ENCODE measurements around the gene MRGPRG. TPM values are rescaled to one million over a fixed set of nuclear protein-coding genes. Genes with fewer than 3 reads are reported as not detected.
A peak's percentile ranks its signal among the peaks of the same experiment; 100 is the strongest.

MRGPRG gene
- total and polyA plus RNA-seq, 2 donors from 2014 or later = not detected

DNA sequence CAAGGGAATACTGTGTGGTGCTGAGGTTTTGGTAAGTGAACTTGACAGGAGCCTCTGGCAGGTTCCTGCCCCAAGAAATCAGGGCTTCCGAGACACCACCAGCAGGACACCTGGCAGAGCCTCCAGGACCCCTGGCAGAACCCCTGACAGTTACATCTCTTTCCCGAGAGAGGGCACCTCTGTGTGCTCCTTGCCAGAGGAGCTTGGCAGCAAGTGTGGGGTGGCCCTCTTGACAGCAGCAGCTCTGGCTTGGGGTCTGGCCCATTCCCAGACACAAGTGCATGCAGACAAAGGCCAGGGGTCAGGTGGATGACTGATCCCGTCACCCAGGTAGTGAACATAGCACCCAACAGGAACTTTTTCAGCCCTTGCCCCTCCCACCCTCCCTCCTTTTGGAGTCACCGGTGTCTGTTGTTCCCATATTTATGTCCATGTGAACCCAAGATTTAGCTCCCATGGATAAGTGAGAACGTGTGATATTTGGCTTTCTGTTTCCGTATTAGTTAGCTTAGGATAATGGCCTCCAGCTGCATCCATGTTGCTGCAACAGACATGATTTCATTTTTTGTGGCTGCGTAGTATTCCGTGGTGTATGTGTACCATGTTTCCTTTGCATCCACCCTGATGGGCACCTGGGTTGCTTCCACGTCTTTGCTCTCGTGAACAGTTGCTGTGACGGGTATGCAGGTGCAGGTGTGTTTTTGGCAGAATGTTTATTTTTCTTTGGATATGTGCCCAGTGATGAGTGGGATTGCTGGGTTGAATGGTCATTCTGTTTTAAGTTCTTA lies 32.3 kb downstream of the MRGPRG start:
- DNase-seq = peak in 1 of 5 donors; percentile 17
- no peak for FAIRE-seq

DNA sequence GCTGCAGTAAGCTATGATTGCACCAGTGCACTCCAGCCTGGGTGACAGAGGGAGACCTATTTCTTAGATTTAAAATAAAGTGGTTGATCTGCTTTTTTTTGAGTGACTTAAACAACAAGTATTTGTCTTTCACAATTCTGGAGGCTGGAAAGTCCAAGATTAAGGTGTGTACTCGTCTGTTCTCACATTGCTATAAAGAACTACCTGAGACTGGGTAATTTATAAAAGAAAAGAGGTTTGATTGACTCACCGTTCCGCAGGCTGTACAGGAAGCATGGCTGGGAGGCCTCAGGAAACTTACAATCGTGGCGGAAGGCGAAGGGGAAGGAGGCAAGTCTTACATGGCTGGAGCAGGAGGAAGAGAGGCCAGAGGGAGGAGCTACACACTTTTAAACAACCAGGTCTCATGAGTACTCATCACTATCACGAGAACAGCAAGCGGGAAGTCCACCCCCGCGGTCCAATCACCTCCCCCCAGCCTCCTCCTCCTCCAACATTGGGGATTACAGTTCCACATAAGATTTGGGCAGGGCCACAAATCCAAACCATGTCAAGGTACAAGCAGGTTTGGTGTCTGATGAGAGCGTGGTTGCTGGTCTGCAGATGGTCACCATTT lies 33.8 kb downstream of the MRGPRG start:
- Histone ChIP-seq H3K27me3 (ENCODE audit: control insufficient read depth, insufficient read depth, low read length) (no peaks in the 10 kb centered on the region), H3K36me3 (ENCODE audit: control insufficient read depth in 2 of 3, insufficient read depth in 3 of 3, low read length in 3 of 3) (no peaks in the 10 kb centered on the region), H3K9me3 (ENCODE audit: control insufficient read depth in 2 of 3, insufficient read depth in 1 of 3, low read length in 3 of 3) (no peaks in the 10 kb centered on the region), H3K4me3 (ENCODE audit: low read length in 3 of 3) (no peak overlapping the region), H3K4me1 (ENCODE audit: control insufficient read depth in 2 of 3, insufficient read depth in 2 of 3, low read depth in 1 of 3, low read length in 3 of 3) (no peaks in the 10 kb centered on the region), H3K9ac (ENCODE audit: low read length in 3 of 3) (no peak overlapping the region), H3K27ac (ENCODE audit: low read depth in 2 of 2, low read length in 2 of 2) (no peak overlapping the region)
- TF ChIP-seq, protein P1, sequence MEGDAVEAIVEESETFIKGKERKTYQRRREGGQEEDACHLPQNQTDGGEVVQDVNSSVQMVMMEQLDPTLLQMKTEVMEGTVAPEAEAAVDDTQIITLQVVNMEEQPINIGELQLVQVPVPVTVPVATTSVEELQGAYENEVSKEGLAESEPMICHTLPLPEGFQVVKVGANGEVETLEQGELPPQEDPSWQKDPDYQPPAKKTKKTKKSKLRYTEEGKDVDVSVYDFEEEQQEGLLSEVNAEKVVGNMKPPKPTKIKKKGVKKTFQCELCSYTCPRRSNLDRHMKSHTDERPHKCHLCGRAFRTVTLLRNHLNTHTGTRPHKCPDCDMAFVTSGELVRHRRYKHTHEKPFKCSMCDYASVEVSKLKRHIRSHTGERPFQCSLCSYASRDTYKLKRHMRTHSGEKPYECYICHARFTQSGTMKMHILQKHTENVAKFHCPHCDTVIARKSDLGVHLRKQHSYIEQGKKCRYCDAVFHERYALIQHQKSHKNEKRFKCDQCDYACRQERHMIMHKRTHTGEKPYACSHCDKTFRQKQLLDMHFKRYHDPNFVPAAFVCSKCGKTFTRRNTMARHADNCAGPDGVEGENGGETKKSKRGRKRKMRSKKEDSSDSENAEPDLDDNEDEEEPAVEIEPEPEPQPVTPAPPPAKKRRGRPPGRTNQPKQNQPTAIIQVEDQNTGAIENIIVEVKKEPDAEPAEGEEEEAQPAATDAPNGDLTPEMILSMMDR (IDR thresholded peaks at IDR 0.05; ENCODE audit: borderline replicate concordance, extremely low read depth, insufficient read depth) = no peak
- no peak for FAIRE-seq
- peak in 1 of 5 donors; percentile 20 for DNase-seq
- intact Hi-C loops (cut with DNase I) = no loop called here

More for the DNA sequence above, 32.3 kb downstream of the MRGPRG start:
- Histone ChIP-seq H3K27me3 (ENCODE audit: control insufficient read depth, insufficient read depth, low read length) (no peaks in the 10 kb centered on the region), H3K4me3 (ENCODE audit: low read length in 3 of 3) (no peak overlapping the region), H3K9ac (ENCODE audit: low read length in 3 of 3) (no peak overlapping the region), H3K9me3 (ENCODE audit: control insufficient read depth in 2 of 3, insufficient read depth in 1 of 3, low read length in 3 of 3) (no peaks in the 10 kb centered on the region), H3K4me1 (ENCODE audit: control insufficient read depth in 2 of 3, insufficient read depth in 2 of 3, low read depth in 1 of 3, low read length in 3 of 3) (no peaks in the 10 kb centered on the region), H3K27ac (ENCODE audit: low read depth in 2 of 2, low read length in 2 of 2) (no peak overlapping the region), H3K36me3 (ENCODE audit: control insufficient read depth in 2 of 3, insufficient read depth in 3 of 3, low read length in 3 of 3) (no peaks in the 10 kb centered on the region)
- TF ChIP-seq, protein P1 (IDR thresholded peaks at IDR 0.05; ENCODE audit: borderline replicate concordance, extremely low read depth, insufficient read depth) = no peak
- intact Hi-C loops (cut with DNase I) = no loop called here

DNA sequence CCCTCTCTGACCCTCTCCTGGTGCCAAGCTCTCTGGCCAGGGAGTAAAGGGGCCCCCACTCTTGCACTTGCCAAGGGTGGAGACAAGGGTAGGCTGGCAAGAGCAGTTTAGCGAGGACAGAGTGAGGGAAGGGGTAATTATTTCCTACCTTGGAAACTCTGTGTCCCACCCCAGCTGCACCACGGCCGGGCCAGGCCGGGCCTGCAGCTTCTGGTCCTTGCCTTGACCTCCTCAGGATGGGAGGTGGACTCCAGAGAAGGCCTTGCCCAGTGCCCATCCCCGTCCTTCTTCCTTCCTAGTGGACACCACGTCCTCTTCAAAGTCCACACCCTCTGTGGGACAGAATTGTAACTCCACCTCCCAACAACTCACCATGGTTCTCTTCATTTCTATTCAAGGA lies 35.1 kb downstream of the MRGPRG start:
- no peaks in the 10 kb centered on the region for H3K27me3 ChIP-seq (ENCODE audit: control insufficient read depth, insufficient read depth, low read length)
- no peak overlapping the region for H3K9ac ChIP-seq (ENCODE audit: low read length in 3 of 3)
- no peaks in the 10 kb centered on the region for H3K36me3 ChIP-seq (ENCODE audit: control insufficient read depth in 2 of 3, insufficient read depth in 3 of 3, low read length in 3 of 3)
- H3K4me3 ChIP-seq (ENCODE audit: low read length in 3 of 3) = no peak overlapping the region
- H3K27ac ChIP-seq (ENCODE audit: low read depth in 2 of 2, low read length in 2 of 2) = no peak overlapping the region
- peak in 2 of 5 donors; percentile 19 to 29 for DNase-seq
- FAIRE-seq = no peak
- intact Hi-C loops (cut with DNase I) = no loop called here
- TF ChIP-seq, protein P1 (IDR thresholded peaks at IDR 0.05; ENCODE audit: borderline replicate concordance, extremely low read depth, insufficient read depth) = no peak
- H3K9me3 ChIP-seq (ENCODE audit: control insufficient read depth in 2 of 3, insufficient read depth in 1 of 3, low read length in 3 of 3) = no peaks in the 10 kb centered on the region
- H3K4me1 ChIP-seq (ENCODE audit: control insufficient read depth in 2 of 3, insufficient read depth in 2 of 3, low read depth in 1 of 3, low read length in 3 of 3) = no peaks in the 10 kb centered on the region

Data from kidney (tissue), 14 donors.